HepG2 (cell line): ENCODE measurements around the gene DDX49.

ENCODE experiments used
- HMGXB4 ChIP-seq, 2 experiments: sonication (generic) in 1 of 2; formaldehyde crosslinking in 1 of 2; IDR thresholded peaks; 2 replicates each; pipeline versions ENCODE4 v1.4.0 to v1.6.1; 2018 to 2020; ENCODE audit warnings: missing genetic modification reagents in 2 of 2, borderline replicate concordance in 1 of 2, low read depth in 1 of 2, mild to moderate bottlenecking in 1 of 2, missing biosample characterization in 1 of 2
- IKZF4 ChIP-seq: sonication (generic); formaldehyde crosslinking; IDR thresholded peaks from 2 replicates; pipeline ENCODE4 v1.5.1; 2020; ENCODE audit warnings: borderline replicate concordance, mild to moderate bottlenecking, low read depth, missing genetic modification reagents; ENCODE audit errors: not compliant biosample characterization
- SP2 ChIP-seq: sonication (generic); formaldehyde crosslinking; IDR thresholded peaks from 2 replicates; pipeline ENCODE4 v1.5.1; 2020; ENCODE audit warnings: mild to moderate bottlenecking, missing genetic modification reagents
- ZNF224 ChIP-seq: sonication (generic); formaldehyde crosslinking; IDR thresholded peaks from 2 replicates; pipeline ENCODE4 v1.5.0; 2020; ENCODE audit warnings: mild to moderate bottlenecking, missing genetic modification reagents
- ZNF317 ChIP-seq: sonication (generic); formaldehyde crosslinking; IDR thresholded peaks from 2 replicates; pipeline ENCODE4 v1.5.0; 2020; ENCODE audit warnings: mild to moderate bottlenecking, missing genetic modification reagents
- ZNF441 ChIP-seq: sonication (generic); formaldehyde crosslinking; IDR thresholded peaks from 2 replicates; pipeline ENCODE4 v1.7.0; 2021; ENCODE audit warnings: missing genetic modification reagents, borderline replicate concordance

GRCh38 chr19:18928018-18928805 lies 8.7 kb downstream of the DDX49 start:
- TF ChIP-seq ZNF224 (CRISPR knock-in tag) (no peak), SP2 (CRISPR knock-in tag) (no peak), HMGXB4 (CRISPR knock-in tag; IDR thresholded peaks at IDR 0.05; ENCODE audit: borderline replicate concordance in 1 of 2, low read depth in 1 of 2) (no peak), IKZF4 (no peak), ZNF317 (CRISPR knock-in tag) (no peak), ZNF441 (CRISPR knock-in tag) (no peak)
